ENCODE data around the gene CD81.

- no peak for TF ChIP-seq CTCF (IDR thresholded peaks at IDR 0.05)
- no peak for TF ChIP-seq ZNF219 (CRISPR knock-in tag; IDR thresholded peaks at IDR 0.05; ENCODE audit: borderline replicate concordance)
- TF ChIP-seq USF2 (CRISPR knock-in tag; IDR thresholded peaks at IDR 0.05), result no peak
- TF ChIP-seq TCF7 (CRISPR knock-in tag; IDR thresholded peaks at IDR 0.05; ENCODE audit: low read depth), result no peak
- TF ChIP-seq PRRX2 (CRISPR knock-in tag; IDR thresholded peaks at IDR 0.05), result no peak
- TF ChIP-seq NFYB (CRISPR knock-in tag; conservative IDR thresholded peaks at IDR 0.05; ENCODE audit: low read depth), result no peak
Observed at GRCh38 chr11:2404735-2405196, 27.7 kb downstream of the CD81 start.

Measured in WTC11 (cell line).